HG03060 (cell line): Measurements from ENCODE around the gene RASGEF1B.
A peak's percentile ranks its signal among the peaks of the same experiment; 100 is the strongest.

Experiments used
- ATAC-seq: cut with Tn5 transposase; IDR thresholded peaks from one replicate; pipeline ENCODE4 v1.9.1; 2021; ENCODE audit warnings: low read depth, moderate number of reproducible peaks; ENCODE audit not compliant: unreplicated experiment

Gene RASGEF1B

GRCh38 chr4:81405900-81406401, 65.8 kb downstream of the RASGEF1B start:
- peak; percentile 62 for ATAC-seq

GRCh38 chr4:81404741-81405140, 67.0 kb downstream of the RASGEF1B start:
- ATAC-seq: no peak

- no peak for ATAC-seq
Observed at GRCh38 chr4:81404294-81404693, 67.4 kb downstream of the RASGEF1B start.

GRCh38 chr4:81399306-81400086, 72.2 kb downstream of the RASGEF1B start:
- no peak for ATAC-seq

- ATAC-seq: no peak
Observed at GRCh38 chr4:81398379-81398778, 73.3 kb downstream of the RASGEF1B start.

- ATAC-seq: no peak
Observed at GRCh38 chr4:81397635-81398034, 74.1 kb downstream of the RASGEF1B start.

- ATAC-seq: no peak
Observed at GRCh38 chr4:81395239-81395638, 76.5 kb downstream of the RASGEF1B start.

- ATAC-seq: no peak
Observed at GRCh38 chr4:81392164-81392563, 79.5 kb downstream of the RASGEF1B start.

- no peak for ATAC-seq
Observed at GRCh38 chr4:81389720-81390119, 82.0 kb downstream of the RASGEF1B start.

- ATAC-seq: no peak
Observed at GRCh38 chr4:81380437-81380836, 91.3 kb downstream of the RASGEF1B start.

GRCh38 chr4:81378386-81378785, 93.3 kb downstream of the RASGEF1B start:
- no peak for ATAC-seq

- ATAC-seq: no peak
Observed at GRCh38 chr4:81377191-81377590, 94.5 kb downstream of the RASGEF1B start.

- ATAC-seq: no peak
Observed at GRCh38 chr4:81376720-81377119, 95.0 kb downstream of the RASGEF1B start.
